Endothelial cell of umbilical vein (primary cell): ENCODE data around the gene RFNG. TPM values are rescaled to one million over a fixed set of nuclear protein-coding genes. Genes with fewer than 3 reads are reported as not detected.

ENCODE experiments used
- BruUV-seq: library from RNA; stranded (reverse); fragments of 400-500 nt; replicated peaks from 2 replicates; lab custom pipeline; 2021; lab: Mats Ljungman, UMichigan
- CTCF ChIA-PET: fragments of 300-600, 350-600 bp; sonication (Branson Sonifier 250); formaldehyde crosslinking; loops from one replicate; lab custom pipeline; 2021; ENCODE audit warnings: antibody characterized with exemption, inconsistent platforms; lab: Charles Lee
- POLR2A ChIA-PET: fragments of 300-600, 350-600 bp; sonication (Branson Sonifier 250); formaldehyde crosslinking; loops from one replicate; lab custom pipeline; 2021; ENCODE audit warnings: antibody characterized with exemption, inconsistent platforms; lab: Charles Lee
- DNase-seq: peaks from one replicate; pipeline ENCODE4 v3.0.0-alpha.2; 2011; ENCODE audit warnings: low read depth, low spot score
- FAIRE-seq: peaks from 2 replicates; lab custom pipeline; 2011; peaks lifted over from hg19 to GRCh38; lab: Jason Lieb, UNC
- H2AFZ ChIP-seq: 2 replicates; pipeline ENCODE4 v1.6.0; 2012; ENCODE audit warnings: low read depth, low read length, control low read depth, inconsistent platforms
- H3K27ac ChIP-seq: 2 replicates; pipeline ENCODE4 v1.5.1; 2011; ENCODE audit warnings: low read depth, mild to moderate bottlenecking, control low read depth, low read length, moderate library complexity; ENCODE audit not compliant: insufficient read depth
- H3K27me3 ChIP-seq, 2 experiments: 2 replicates each; pipeline versions ENCODE4 v1.6.0 to v1.6.1; 2011; ENCODE audit warnings: low read length in 2 of 2, mixed read lengths in 1 of 2; ENCODE audit not compliant: control insufficient read depth in 2 of 2, insufficient read depth in 2 of 2
- H3K36me3 ChIP-seq, 2 experiments: 2 replicates in 1 of 2; 3 replicates in 1 of 2; pipeline ENCODE4 v1.5.1; 2011; ENCODE audit warnings: low read length in 2 of 2, mild to moderate bottlenecking in 1 of 2, moderate library complexity in 1 of 2; ENCODE audit not compliant: control insufficient read depth in 2 of 2, insufficient read depth in 2 of 2; ENCODE audit errors: extremely low read depth in 1 of 2
- H3K4me1 ChIP-seq: 3 replicates; pipeline ENCODE4 v1.5.1; 2011; ENCODE audit warnings: mild to moderate bottlenecking, low read length; ENCODE audit not compliant: control insufficient read depth, insufficient read depth; ENCODE audit errors: extremely low read depth
- H3K4me2 ChIP-seq: 2 replicates; pipeline ENCODE4 v1.6.1; 2011; ENCODE audit warnings: low read length, control low read depth, mixed read lengths; ENCODE audit not compliant: insufficient read depth
- H3K4me3 ChIP-seq, 3 experiments: fragments of 200-600 bp in 1 of 3; sonication (generic), shearing (Covaris generic) in 1 of 3; replicated peaks in 1 of 3; 2 replicates each; pipeline ENCODE4 v1.5.1; 2011 to 2016; ENCODE audit warnings: control low read depth in 3 of 3, low read length in 3 of 3, mild to moderate bottlenecking in 2 of 3, inconsistent platforms in 1 of 3, low read depth in 1 of 3, moderate library complexity in 1 of 3; ENCODE audit not compliant: insufficient read depth in 1 of 3
- H3K79me2 ChIP-seq: 2 replicates; pipeline ENCODE4 v1.6.0; 2012; ENCODE audit warnings: low read length, inconsistent platforms; ENCODE audit not compliant: control insufficient read depth, insufficient read depth
- H3K9ac ChIP-seq: replicated peaks from 2 replicates; pipeline ENCODE3; 2011; ENCODE audit warnings: low read length, control low read depth; ENCODE audit not compliant: insufficient read depth; ENCODE audit errors: extremely low read depth
- H3K9me1 ChIP-seq: replicated peaks from 3 replicates; pipeline ENCODE4 v1.6.0; 2011; ENCODE audit warnings: mild to moderate bottlenecking, low read length; ENCODE audit not compliant: control insufficient read depth, insufficient read depth; ENCODE audit errors: extremely low read depth
- H3K9me3 ChIP-seq: replicated peaks from 2 replicates; pipeline ENCODE4 v1.5.1; 2012; ENCODE audit warnings: low read length, inconsistent platforms; ENCODE audit not compliant: control insufficient read depth, insufficient read depth
- H4K20me1 ChIP-seq: replicated peaks from 2 replicates; pipeline ENCODE3; 2011; ENCODE audit warnings: mild to moderate bottlenecking, low read length; ENCODE audit not compliant: control insufficient read depth, insufficient read depth; ENCODE audit errors: extremely low read depth
- EZH2 ChIP-seq: IDR thresholded peaks from 2 replicates; pipeline ENCODE4 v1.6.1; 2012; ENCODE audit warnings: borderline replicate concordance, low read depth, mild to moderate bottlenecking, moderate library complexity, low read length, inconsistent platforms; ENCODE audit not compliant: severe bottlenecking
- FOS ChIP-seq: IDR thresholded peaks from 2 replicates; pipeline ENCODE4 v1.6.1; 2011; ENCODE audit warnings: mild to moderate bottlenecking, low read length, moderate library complexity, borderline replicate concordance; ENCODE audit not compliant: insufficient read depth
- GATA2 ChIP-seq: IDR thresholded peaks from 2 replicates; pipeline ENCODE4 v1.7.0; 2011; ENCODE audit warnings: low read depth, mild to moderate bottlenecking, moderate library complexity, mixed read lengths, low read length; ENCODE audit not compliant: insufficient read length, insufficient read depth
- JUN ChIP-seq: IDR thresholded peaks from 2 replicates; pipeline ENCODE4 v1.6.1; 2011; ENCODE audit warnings: borderline replicate concordance, low read depth; ENCODE audit not compliant: insufficient read length, insufficient read depth
- MYC ChIP-seq: IDR thresholded peaks from one replicate; pipeline ENCODE4 v1.6.1; 2011; ENCODE audit warnings: mild to moderate bottlenecking, low read depth, low read length
- POLR2A ChIP-seq: IDR thresholded peaks from 2 replicates; pipeline ENCODE4 v1.6.1; 2012; ENCODE audit warnings: low read depth, mild to moderate bottlenecking, control low read depth, low read length
- POLR2AphosphoS5 ChIP-seq: IDR thresholded peaks from 2 replicates; pipeline ENCODE4 v1.6.1; 2012; ENCODE audit warnings: low read depth, mild to moderate bottlenecking, control low read depth, low read length, moderate library complexity; ENCODE audit not compliant: insufficient read depth
- dilution Hi-C: fragments of 300-500 bp; cut with MboI; formaldehyde crosslinking; loops from one replicate; pipeline ENCODE4 v1.15.0; 2019; ENCODE audit warnings: low sequenced_read_pairs; ENCODE audit not compliant: extremely low pct_ligation_motif_present
- intact Hi-C: fragments of 100-400 bp; cut with micrococcal nuclease; formaldehyde crosslinking; loops from one replicate; pipeline ENCODE4 v1.10.0; 2022
- polyA plus RNA-seq, 4 experiments: library from polyadenylated mRNA; depleted of rRNA in 3 of 4; stranded (reverse) in 3 of 4; unstranded in 1 of 4; fragments of >200 nt; gene quantifications; 2 replicates each; pipeline versions ENCODE4 v1.2.1 to v1.2.3, GENCODE V29; 2011 to 2012; ENCODE audit warnings: missing spikeins in 1 of 4
- total RNA-seq: library from RNA; stranded (reverse); gene quantifications from 2 replicates; pipeline ENCODE4 v1.2.3, GENCODE V29; 2021
- TF ChIP-seq, protein P1 (sequence below), 2 donors: IDR thresholded peaks; 1 replicate in 1 of 2; 2 replicates in 1 of 2; pipeline ENCODE4 v1.5.1; 2011; ENCODE audit warnings: low read length in 2 of 2, mild to moderate bottlenecking in 2 of 2, moderate library complexity in 2 of 2, control low read depth in 1 of 2, inconsistent platforms in 1 of 2, low read depth in 1 of 2; ENCODE audit not compliant: insufficient read depth in 1 of 2; ENCODE audit errors: extremely low read depth in 1 of 2
- TF ChIP-seq, protein P2 (sequence below): IDR thresholded peaks from 2 replicates; pipeline ENCODE4 v1.6.1; 2011; ENCODE audit not compliant: insufficient read depth, insufficient read length

RFNG gene
- total and polyA plus RNA-seq, 2 donors (not counting 3 experiments of a cell fraction or from before 2014, with no cell fraction given) = 33.7 to 40.0 TPM

DNA sequence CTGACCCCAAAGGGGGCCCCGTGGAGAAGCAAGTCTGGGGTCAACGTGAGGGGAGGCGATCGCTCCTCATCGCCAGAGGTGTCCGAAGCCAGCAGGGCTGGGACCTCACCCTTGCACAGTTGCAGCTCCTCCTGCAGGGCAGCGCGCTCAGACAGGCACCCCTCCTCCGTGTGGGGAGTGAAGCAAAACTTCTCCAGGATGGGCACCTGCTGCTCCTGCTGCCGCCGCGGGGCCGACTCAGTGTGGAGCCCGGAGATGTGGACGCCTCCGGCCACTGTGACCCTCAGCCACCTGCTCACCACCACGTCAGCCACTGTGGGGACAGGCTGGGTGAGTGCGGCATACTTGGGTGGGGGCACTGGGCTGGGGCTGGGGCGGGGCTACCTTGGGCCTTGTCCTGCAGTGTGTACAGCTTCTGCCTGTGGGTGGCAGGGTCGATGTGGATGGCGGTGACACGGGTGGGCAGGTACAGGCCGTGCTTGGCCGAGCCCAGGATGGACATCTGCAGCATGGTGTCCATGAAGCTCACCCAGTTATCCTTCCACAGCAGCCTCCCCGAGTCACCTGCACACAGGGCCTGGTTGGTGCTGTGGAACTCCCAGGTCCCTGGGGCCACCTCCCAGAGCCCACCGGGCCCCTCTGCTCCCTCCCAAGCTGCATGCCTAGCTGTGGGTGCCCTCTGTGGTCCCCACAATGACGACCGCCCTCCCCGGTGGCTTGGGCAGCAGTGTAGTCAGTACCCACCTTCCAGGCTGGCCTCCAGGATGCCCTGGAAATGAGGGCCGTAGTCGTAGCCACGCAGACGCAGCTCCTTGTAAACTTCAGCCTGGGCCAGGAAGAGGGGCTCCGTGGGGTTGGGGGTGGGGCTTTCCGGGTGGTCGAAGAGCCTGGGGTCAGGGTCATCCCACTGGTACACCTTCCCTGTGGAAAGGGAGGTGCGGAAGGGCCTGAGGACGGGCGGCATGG is 35.6 kb upstream of the RFNG start:
- FAIRE-seq (no peak), DNase-seq (no peak)
- Histone ChIP-seq H3K9me3 (no peaks in the 10 kb centered on the region), H3K9ac (no peak overlapping the region), H3K36me3 (peaks cover 39 to 87% of the 10 kb centered on the region in 2 experiments), H3K27me3 (no peaks in the 10 kb centered on the region), H3K4me1 (no peaks in the 10 kb centered on the region), H3K9me1 (no peaks in the 10 kb centered on the region), H2AFZ (no peak overlapping the region), H3K27ac (no peak overlapping the region), H3K4me2 (no peak overlapping the region), H3K79me2 (peaks cover 11% of the 10 kb centered on the region), H3K4me3 (no peak overlapping the region), H4K20me1 (no peaks in the 10 kb centered on the region)
- dilution Hi-C loops = no loop called here
- intact Hi-C loops = no loop called here
- CTCF ChIA-PET = interaction anchor here (4.4 kb wide), 1 partner anchor 57 kb away, joined by 13 read pairs; the partner anchor contains the start of gene RAC3
- POLR2A ChIA-PET = interaction anchor here (1.2 kb wide), 1 partner anchor 11 kb away, joined by 4 read pairs; the partner anchor contains the start of gene FASN
- no TSS peak for BruUV-seq
- TF ChIP-seq POLR2A (no peak), POLR2AphosphoS5 (no peak), GATA2 (no peak), EZH2 (no peak), MYC (no peak), JUN (no peak), FOS (no peak)
- TF ChIP-seq, protein P1, sequence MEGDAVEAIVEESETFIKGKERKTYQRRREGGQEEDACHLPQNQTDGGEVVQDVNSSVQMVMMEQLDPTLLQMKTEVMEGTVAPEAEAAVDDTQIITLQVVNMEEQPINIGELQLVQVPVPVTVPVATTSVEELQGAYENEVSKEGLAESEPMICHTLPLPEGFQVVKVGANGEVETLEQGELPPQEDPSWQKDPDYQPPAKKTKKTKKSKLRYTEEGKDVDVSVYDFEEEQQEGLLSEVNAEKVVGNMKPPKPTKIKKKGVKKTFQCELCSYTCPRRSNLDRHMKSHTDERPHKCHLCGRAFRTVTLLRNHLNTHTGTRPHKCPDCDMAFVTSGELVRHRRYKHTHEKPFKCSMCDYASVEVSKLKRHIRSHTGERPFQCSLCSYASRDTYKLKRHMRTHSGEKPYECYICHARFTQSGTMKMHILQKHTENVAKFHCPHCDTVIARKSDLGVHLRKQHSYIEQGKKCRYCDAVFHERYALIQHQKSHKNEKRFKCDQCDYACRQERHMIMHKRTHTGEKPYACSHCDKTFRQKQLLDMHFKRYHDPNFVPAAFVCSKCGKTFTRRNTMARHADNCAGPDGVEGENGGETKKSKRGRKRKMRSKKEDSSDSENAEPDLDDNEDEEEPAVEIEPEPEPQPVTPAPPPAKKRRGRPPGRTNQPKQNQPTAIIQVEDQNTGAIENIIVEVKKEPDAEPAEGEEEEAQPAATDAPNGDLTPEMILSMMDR (IDR thresholded peaks at IDR 0.05; ENCODE audit: extremely low read depth in 1 of 2, insufficient read depth in 1 of 2, low read depth in 1 of 2, low read length in 2 of 2) = no peak
- TF ChIP-seq, protein P2, sequence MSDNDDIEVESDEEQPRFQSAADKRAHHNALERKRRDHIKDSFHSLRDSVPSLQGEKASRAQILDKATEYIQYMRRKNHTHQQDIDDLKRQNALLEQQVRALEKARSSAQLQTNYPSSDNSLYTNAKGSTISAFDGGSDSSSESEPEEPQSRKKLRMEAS = no peak
